Subcutaneous adipose tissue (tissue), 4 donors: ENCODE results near the gene BDP1. TPM values are rescaled to one million over a fixed set of nuclear protein-coding genes. Genes with fewer than 3 reads are reported as not detected.

Experiments used
- total RNA-seq, 4 donors: library from RNA; depleted of rRNA; stranded (reverse); fragments of >200 nt; gene quantifications; one replicate each; pipeline ENCODE4 v1.1.0, GENCODE V29; 2016
- TF ChIP-seq, protein P1 (sequence below): fragments of 450-650 bp; IDR thresholded peaks from one replicate; pipeline ENCODE4 v1.5.1; 2016; ENCODE audit warnings: low read depth, mild to moderate bottlenecking, control low read depth, antibody characterized with exemption, moderate library complexity

The BDP1 gene
- total RNA-seq, 4 donors from 2014 or later, result 30.3 to 46.3 (median 34.9) TPM

DNA sequence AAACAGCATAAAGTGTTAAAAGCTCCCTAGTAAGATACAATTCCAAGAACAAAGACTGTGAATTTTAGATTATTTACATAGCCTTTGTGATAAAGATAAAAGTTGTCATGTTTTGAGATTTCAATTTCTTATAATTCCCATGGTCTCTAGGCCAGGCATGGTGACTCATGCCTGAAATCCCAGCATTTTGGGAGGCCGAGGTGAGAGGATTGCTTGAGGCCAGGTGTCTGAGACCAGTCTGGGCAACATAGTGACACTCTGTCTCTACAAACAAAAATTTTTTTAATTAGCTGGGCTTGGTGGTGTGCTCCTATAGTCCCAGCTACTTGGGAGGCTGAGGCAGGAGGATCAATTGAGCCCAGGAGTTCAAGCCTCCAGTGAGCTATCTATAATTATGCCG, 48.1 kb downstream of the BDP1 start:
- TF ChIP-seq, protein P1, sequence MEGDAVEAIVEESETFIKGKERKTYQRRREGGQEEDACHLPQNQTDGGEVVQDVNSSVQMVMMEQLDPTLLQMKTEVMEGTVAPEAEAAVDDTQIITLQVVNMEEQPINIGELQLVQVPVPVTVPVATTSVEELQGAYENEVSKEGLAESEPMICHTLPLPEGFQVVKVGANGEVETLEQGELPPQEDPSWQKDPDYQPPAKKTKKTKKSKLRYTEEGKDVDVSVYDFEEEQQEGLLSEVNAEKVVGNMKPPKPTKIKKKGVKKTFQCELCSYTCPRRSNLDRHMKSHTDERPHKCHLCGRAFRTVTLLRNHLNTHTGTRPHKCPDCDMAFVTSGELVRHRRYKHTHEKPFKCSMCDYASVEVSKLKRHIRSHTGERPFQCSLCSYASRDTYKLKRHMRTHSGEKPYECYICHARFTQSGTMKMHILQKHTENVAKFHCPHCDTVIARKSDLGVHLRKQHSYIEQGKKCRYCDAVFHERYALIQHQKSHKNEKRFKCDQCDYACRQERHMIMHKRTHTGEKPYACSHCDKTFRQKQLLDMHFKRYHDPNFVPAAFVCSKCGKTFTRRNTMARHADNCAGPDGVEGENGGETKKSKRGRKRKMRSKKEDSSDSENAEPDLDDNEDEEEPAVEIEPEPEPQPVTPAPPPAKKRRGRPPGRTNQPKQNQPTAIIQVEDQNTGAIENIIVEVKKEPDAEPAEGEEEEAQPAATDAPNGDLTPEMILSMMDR, result no peak

DNA sequence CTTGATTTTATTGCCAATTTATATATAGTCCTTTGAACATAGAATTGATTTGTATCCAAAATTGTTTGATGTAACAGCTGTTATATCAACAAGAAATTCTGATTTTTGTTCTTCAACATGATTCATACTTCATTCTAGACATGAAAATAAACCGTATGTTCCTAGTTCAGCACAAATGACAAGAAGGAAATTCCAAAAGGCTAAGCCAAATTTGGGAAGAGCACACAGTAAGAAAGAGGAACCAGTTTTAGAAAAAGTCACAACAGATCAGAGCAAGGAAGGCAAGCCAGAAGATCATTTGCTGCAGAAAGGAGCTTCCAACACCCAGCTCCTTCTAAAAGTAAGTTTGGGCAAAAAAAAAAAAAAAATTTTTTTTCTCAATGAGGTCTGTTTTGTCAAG, 66.7 kb downstream of the BDP1 start:
- TF ChIP-seq, protein P1, result no peak

DNA sequence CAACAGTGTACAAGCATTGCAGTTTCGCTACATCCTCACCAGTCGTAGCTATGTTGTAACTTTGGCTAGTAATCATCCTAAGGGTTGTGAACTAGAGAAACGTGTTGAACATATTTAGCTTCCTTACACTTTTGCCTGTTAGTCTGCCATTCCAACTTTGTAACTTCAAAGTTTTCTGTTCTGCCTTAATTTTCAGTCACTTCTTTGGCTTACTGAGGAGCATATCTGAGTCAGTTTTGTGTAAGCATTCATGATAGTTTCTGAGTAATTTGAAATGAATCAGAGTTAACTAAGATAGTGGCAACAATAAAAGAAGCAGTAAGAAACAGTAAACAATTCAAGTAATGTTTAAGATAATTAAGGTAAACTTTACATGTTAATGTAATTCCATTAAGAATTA, 72.8 kb downstream of the BDP1 start:
- TF ChIP-seq, protein P1, result no peak

DNA sequence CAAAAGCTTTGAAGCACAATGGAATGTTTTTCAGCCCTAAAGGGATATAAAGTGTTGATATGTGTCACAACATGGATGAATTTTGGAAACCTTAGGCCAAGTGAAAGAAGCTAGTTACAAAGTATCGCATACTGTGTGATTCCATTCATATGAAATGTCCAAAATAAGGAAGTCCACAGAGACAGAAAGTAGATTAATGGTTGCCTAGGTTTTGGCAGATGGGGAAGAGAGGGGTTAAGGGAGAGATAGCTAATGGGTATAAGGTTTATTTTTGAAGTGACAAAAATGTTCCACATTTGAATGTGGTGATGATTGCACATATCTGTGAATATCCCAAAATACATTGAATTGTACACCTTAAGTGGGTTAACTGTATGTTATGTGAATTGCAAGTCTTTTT, 74.2 kb downstream of the BDP1 start:
- TF ChIP-seq, protein P1, result no peak

DNA sequence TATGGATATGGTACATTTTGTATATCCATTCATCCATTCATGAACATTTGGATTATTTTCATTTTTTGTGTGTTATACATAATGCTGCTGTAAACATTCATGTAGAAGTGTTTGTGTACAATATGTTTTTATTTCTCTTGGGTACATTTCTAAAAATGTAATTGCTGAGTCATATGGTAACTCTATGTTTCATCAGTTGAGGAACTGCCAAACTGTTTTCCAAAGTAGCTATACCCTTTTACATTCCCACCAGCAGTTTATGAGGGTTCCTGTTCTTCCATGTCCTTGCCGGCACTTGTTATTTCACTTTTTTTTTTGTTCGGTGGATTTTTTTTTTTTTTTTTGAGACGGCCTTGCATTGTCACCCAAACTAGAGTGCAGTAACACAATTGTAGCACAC, 77.7 kb downstream of the BDP1 start:
- TF ChIP-seq, protein P1, result no peak

DNA sequence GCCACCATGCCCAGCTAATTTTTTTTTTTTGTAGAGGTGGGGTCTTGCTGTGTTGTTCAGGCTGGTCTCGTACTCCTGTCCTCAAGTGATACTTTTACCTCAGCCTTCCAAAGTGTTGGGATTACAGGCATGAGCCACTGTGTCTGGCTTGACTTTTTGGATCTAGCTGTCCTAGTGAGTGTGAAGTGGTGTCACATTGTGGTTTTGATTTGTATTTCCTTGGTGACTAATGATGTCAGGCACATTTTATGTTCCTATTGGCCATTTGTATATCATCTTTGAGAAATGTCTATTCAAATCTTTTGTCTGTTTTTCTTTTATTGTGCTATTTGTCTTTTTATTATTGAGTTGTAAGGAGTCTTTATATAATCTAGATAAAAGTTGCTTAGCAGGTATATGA, 78.2 kb downstream of the BDP1 start:
- TF ChIP-seq, protein P1, result no peak

DNA sequence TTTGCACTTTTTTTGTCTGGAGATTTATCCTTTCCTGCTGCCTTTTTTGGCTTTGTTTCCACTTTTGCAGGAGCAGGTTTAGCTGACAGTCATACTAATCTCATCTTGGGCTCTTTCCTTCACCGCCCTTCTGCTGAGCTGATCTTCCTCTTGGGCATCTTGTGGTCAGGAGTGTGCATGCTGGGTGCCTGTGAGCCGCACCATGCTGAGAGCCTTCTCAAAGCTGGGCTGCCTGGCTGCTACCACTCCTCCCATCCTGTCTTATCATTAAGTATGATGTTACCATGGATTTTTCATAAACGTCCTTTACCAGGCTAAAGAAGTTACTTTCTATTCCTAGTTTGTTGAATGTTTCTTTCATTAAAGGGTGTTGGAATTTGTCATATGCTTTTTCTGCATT, 82.2 kb downstream of the BDP1 start:
- TF ChIP-seq, protein P1, result no peak
